ENCODE measurements around the gene TUBB. TPM values are rescaled to one million over a fixed set of nuclear protein-coding genes. Genes with fewer than 3 reads are reported as not detected.

The TUBB gene
- total and polyA plus RNA-seq, 9 of the 15 experiments (the other 6 are each of a cell fraction or from before 2014, with no cell fraction given) = 971 to 2,870 (median 1,478) TPM

DNA sequence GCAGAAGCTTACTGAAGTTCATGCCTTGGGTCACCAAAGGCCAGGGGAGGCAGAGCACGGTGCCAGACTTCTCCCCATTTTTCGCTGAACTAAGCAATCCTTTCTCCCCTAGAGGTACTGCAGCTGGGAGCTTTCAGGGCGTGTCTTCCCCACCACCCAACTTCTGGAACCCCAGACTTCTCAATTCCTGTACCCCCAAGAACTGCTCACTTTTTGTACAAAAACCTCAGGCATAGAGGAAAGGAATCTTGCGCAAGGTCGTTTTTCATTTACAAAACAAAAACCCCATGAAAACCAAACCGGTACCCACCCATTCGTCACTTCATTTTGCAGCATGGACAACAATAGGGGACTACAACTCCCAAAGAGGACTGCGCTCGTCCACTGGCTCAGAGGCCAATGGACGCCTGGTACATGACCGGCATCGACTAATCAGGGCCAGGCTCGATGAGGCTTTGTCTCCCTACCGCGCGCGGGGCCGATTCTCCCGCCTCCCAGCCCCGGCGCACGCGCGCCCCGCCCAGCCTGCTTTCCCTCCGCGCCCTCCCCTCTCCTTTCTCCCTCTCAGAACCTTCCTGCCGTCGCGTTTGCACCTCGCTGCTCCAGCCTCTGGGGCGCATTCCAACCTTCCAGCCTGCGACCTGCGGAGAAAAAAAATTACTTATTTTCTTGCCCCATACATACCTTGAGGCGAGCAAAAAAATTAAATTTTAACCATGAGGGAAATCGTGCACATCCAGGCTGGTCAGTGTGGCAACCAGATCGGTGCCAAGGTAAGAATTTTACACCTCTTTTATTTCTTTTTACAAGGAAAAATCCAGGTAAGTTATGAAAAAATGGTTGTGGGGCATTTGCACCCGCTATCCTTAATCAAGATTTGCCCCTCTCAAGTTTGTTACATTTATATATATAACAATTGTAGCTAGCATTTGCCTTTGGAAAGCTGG is at the start of gene TUBB (continued):
- TF ChIP-seq ETS2 (tag; IDR thresholded peaks at IDR 0.05; ENCODE audit: borderline replicate concordance, poor library complexity, severe bottlenecking) (no peak), SP2 (IDR thresholded peaks at IDR 0.05; ENCODE audit: extremely low read depth, low read depth, low read length, poor library complexity, severe bottlenecking) (peak; percentile 55), XRCC3 (IDR thresholded peaks at IDR 0.05) (no peak), ZNF134 (CRISPR knock-in tag; conservative IDR thresholded peaks at IDR 0.05) (no peak), GABPB1 (CRISPR knock-in tag; IDR thresholded peaks at IDR 0.05) (0 out of 2 replicates have a peak, but pooled peaks have one; percentile 30), SRSF3 (IDR thresholded peaks at IDR 0.05; ENCODE audit: insufficient read depth, low read length) (no peak), KDM1A (IDR thresholded peaks at IDR 0.05) (no peak), ZNF316 (IDR thresholded peaks at IDR 0.05) (peak; percentile 99), POU5F1 (IDR thresholded peaks at IDR 0.05; ENCODE audit: borderline replicate concordance, low read depth, low read length, partially characterized antibody) (no peak), CBX1 (IDR thresholded peaks at IDR 0.05; ENCODE audit: low read depth) (peak; percentile 95), YY1 (IDR thresholded peaks at IDR 0.05; ENCODE audit: borderline replicate concordance in 1 of 3, control insufficient read depth in 1 of 3, extremely low read depth in 1 of 3, insufficient read depth in 3 of 3, insufficient read length in 1 of 3, insufficient replicate concordance in 2 of 3, low read depth in 1 of 3, low read length in 2 of 3) (peak; percentile 24 to 89 (median 81)), ZNF174 (CRISPR knock-in tag; IDR thresholded peaks at IDR 0.05) (no peak), SRSF9 (IDR thresholded peaks at IDR 0.05; ENCODE audit: borderline replicate concordance, low read depth, low read length) (no peak), HDAC2 (IDR thresholded peaks at IDR 0.05) (peak; percentile 61; the same call in 1 of the 2 replicates), PTTG1 (tag; IDR thresholded peaks at IDR 0.05; ENCODE audit: low read depth) (no peak), NEUROD1 (IDR thresholded peaks at IDR 0.05; ENCODE audit: borderline replicate concordance, low read depth, low read length, partially characterized antibody) (peak; percentile 83), ZNF23 (CRISPR knock-in tag; IDR thresholded peaks at IDR 0.05) (no peak), BMI1 (IDR thresholded peaks at IDR 0.05; ENCODE audit: low read length) (no peak), LEF1 (IDR thresholded peaks at IDR 0.05) (peak; percentile 14; the same call in 1 of the 2 replicates)
- TF ChIP-seq, protein P1, sequence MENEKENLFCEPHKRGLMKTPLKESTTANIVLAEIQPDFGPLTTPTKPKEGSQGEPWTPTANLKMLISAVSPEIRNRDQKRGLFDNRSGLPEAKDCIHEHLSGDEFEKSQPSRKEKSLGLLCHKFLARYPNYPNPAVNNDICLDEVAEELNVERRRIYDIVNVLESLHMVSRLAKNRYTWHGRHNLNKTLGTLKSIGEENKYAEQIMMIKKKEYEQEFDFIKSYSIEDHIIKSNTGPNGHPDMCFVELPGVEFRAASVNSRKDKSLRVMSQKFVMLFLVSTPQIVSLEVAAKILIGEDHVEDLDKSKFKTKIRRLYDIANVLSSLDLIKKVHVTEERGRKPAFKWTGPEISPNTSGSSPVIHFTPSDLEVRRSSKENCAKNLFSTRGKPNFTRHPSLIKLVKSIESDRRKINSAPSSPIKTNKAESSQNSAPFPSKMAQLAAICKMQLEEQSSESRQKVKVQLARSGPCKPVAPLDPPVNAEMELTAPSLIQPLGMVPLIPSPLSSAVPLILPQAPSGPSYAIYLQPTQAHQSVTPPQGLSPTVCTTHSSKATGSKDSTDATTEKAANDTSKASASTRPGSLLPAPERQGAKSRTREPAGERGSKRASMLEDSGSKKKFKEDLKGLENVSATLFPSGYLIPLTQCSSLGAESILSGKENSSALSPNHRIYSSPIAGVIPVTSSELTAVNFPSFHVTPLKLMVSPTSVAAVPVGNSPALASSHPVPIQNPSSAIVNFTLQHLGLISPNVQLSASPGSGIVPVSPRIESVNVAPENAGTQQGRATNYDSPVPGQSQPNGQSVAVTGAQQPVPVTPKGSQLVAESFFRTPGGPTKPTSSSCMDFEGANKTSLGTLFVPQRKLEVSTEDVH (IDR thresholded peaks at IDR 0.05; ENCODE audit: low read depth, partially characterized antibody) = no peak
- TF ChIP-seq, protein P2, sequence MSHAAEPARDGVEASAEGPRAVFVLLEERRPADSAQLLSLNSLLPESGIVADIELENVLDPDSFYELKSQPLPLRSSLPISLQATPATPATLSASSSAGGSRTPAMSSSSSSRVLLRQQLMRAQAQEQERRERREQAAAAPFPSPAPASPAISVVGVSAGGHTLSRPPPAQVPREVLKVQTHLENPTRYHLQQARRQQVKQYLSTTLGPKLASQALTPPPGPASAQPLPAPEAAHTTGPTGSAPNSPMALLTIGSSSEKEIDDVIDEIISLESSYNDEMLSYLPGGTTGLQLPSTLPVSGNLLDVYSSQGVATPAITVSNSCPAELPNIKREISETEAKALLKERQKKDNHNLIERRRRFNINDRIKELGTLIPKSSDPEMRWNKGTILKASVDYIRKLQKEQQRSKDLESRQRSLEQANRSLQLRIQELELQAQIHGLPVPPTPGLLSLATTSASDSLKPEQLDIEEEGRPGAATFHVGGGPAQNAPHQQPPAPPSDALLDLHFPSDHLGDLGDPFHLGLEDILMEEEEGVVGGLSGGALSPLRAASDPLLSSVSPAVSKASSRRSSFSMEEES (CRISPR knock-in tag; IDR thresholded peaks at IDR 0.05) = no peak
- TF ChIP-seq, protein P3, sequence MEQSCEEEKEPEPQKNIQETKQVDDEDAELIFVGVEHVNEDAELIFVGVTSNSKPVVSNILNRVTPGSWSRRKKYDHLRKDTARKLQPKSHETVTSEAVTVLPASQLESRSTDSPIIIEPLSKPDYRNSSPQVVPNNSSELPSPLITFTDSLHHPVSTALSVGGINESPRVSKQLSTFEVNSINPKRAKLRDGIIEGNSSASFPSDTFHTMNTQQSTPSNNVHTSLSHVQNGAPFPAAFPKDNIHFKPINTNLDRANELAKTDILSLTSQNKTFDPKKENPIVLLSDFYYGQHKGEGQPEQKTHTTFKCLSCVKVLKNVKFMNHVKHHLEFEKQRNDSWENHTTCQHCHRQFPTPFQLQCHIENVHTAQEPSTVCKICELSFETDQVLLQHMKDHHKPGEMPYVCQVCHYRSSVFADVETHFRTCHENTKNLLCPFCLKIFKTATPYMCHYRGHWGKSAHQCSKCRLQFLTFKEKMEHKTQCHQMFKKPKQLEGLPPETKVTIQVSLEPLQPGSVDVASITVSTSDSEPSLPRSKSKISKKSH (CRISPR knock-in tag; IDR thresholded peaks at IDR 0.05) = no peak

Data from K562 (cell line).